Right atrium auricular region (tissue), 2 donors: ENCODE results near the gene UBAC2. TPM values are rescaled to one million over a fixed set of nuclear protein-coding genes. Genes with fewer than 3 reads are reported as not detected.

Experiments
- DNase-seq: peaks from one replicate; pipeline ENCODE4 v3.0.0-alpha.2; 2019; ENCODE audit warnings: low spot score
- H3K27ac ChIP-seq, 2 donors: fragments of 200-600 bp; sonication (generic); 1 replicate in 1 of 2; 2 replicates in 1 of 2; pipeline ENCODE4 v1.5.1; 2016 to 2019
- H3K27me3 ChIP-seq, 2 donors: fragments of 200-600 bp; sonication (generic); one replicate each; pipeline versions ENCODE4 v1.5.1 to v1.6.0; 2017 to 2019
- H3K36me3 ChIP-seq: fragments of 200-600 bp; sonication (generic); one replicate; pipeline ENCODE4 v1.5.1; 2016
- H3K4me1 ChIP-seq, 2 donors: fragments of 200-600 bp; sonication (generic); one replicate each; pipeline versions ENCODE4 v1.5.1 to v1.6.0; 2017 to 2019
- H3K4me3 ChIP-seq, 2 donors: fragments of 200-600 bp; sonication (generic); 1 replicate in 1 of 2; 2 replicates in 1 of 2; pipeline ENCODE4 v1.5.1; 2017 to 2019; ENCODE audit warnings: mild to moderate bottlenecking in 1 of 2, moderate library complexity in 1 of 2
- H3K9me3 ChIP-seq, 2 donors: fragments of 200-600 bp; sonication (generic); one replicate each; pipeline ENCODE4 v1.5.1; 2019
- CTCF ChIP-seq, 2 donors: fragments of 200-600 bp; sonication (generic); IDR thresholded peaks; one replicate each; pipeline ENCODE4 v1.5.1; 2019; ENCODE audit warnings: antibody characterized with exemption in 2 of 2
- microRNA counts, 2 donors: library from miRNA; unstranded; fragments of <30 nt; microRNA quantifications; one replicate each; lab custom pipeline; 2016 to 2017
- microRNA-seq, 2 donors: library from miRNA; unstranded; fragments of <30 nt; microRNA quantifications; one replicate each; pipeline ENCODE4, GENCODE V29; 2016 to 2017; ENCODE audit warnings: borderline number of aligned reads in 2 of 2, borderline replicate concordance in 1 of 2
- total RNA-seq, 2 donors: library from RNA; depleted of rRNA; stranded (reverse); fragments of >200 nt; gene quantifications; one replicate each; pipeline ENCODE4 v1.1.0, GENCODE V29; 2016

UBAC2 gene
- total RNA-seq, 2 donors from 2014 or later = 47.5 to 50.7 TPM

- Histone ChIP-seq H3K9me3 (no peaks in the 10 kb centered on the region), H3K27ac (no peak overlapping the region), H3K4me3 (no peak overlapping the region), H3K4me1 (peaks cover 0 to 27% of the 10 kb centered on the region in 2 donors), H3K36me3 (no peaks in the 10 kb centered on the region), H3K27me3 (no peaks in the 10 kb centered on the region)
- TF ChIP-seq CTCF (IDR thresholded peaks at IDR 0.05) = no peak
- DNase-seq = no peak
Observed at GRCh38 chr13:99433543-99434075, 233.0 kb downstream of the UBAC2 start.

- peaks cover 0 to 27% of the 10 kb centered on the region in 2 donors for H3K4me1 ChIP-seq
- no peak for DNase-seq
- no peak overlapping the region for H3K4me3 ChIP-seq
- H3K27me3 ChIP-seq = no peaks in the 10 kb centered on the region
- no peaks in the 10 kb centered on the region for H3K36me3 ChIP-seq
- H3K27ac ChIP-seq = no peak overlapping the region
- TF ChIP-seq CTCF (IDR thresholded peaks at IDR 0.05) = no peak
- H3K9me3 ChIP-seq = no peaks in the 10 kb centered on the region
Observed at GRCh38 chr13:99434258-99434788, 233.7 kb downstream of the UBAC2 start.

- peaks cover 0 to 27% of the 10 kb centered on the region in 2 donors for H3K4me1 ChIP-seq
- no peak for TF ChIP-seq CTCF (IDR thresholded peaks at IDR 0.05)
- H3K9me3 ChIP-seq = no peaks in the 10 kb centered on the region
- H3K27ac ChIP-seq = no peak overlapping the region
- no peaks in the 10 kb centered on the region for H3K36me3 ChIP-seq
- no peak for DNase-seq
- no peak overlapping the region for H3K4me3 ChIP-seq
- H3K27me3 ChIP-seq = no peaks in the 10 kb centered on the region
Observed at GRCh38 chr13:99435116-99435515, 234.5 kb downstream of the UBAC2 start.

GRCh38 chr13:99435998-99436397 is 235.3 kb downstream of the UBAC2 start:
- no peaks in the 10 kb centered on the region for H3K27me3 ChIP-seq
- no peak for DNase-seq
- H3K4me1 ChIP-seq = peaks cover 0 to 27% of the 10 kb centered on the region in 2 donors
- H3K36me3 ChIP-seq = no peaks in the 10 kb centered on the region
- TF ChIP-seq CTCF (IDR thresholded peaks at IDR 0.05) = no peak
- no peak overlapping the region for H3K4me3 ChIP-seq
- H3K9me3 ChIP-seq = no peaks in the 10 kb centered on the region
- no peak overlapping the region for H3K27ac ChIP-seq

MicroRNAs within 50 kb of the gene (microRNA counts, 767-probe panel; counts per million panel counts)
- 0 to 31.0 counts per million in 2 donors for microRNA hsa-miR-623 (lab: Ali Mortazavi, UCI)

Small RNAs within 50 kb of the gene (microRNA-seq; reads per million reads assigned to microRNA genes)
- 0 reads per million in 2 donors for gene MIR623

Other genes starting within 250 kb of the UBAC2 start
- 10 to 100 TPM; 79.6 to 80.5 TPM for gene DOCK9, start 222.8 kb upstream of the UBAC2 start, total RNA-seq
- under 1 TPM in 1 of 2 donors, not detected in 1; 0.28 TPM for gene GPR18, start 57.5 kb downstream of the UBAC2 start, total RNA-seq
- gene GPR183, start 106.5 kb downstream of the UBAC2 start, total RNA-seq = 10 to 100 TPM in 1 of 2 donors, 1 to 10 TPM in 1; 7.6 to 13.3 TPM